LNCAP (cell line): ENCODE results near the gene BICRAL.

Source experiments
- CTCF ChIP-seq: fragments of 450-650 bp; IDR thresholded peaks from 2 replicates; pipeline ENCODE4 v1.5.1; 2017; ENCODE audit warnings: mild to moderate bottlenecking

Gene BICRAL

DNA sequence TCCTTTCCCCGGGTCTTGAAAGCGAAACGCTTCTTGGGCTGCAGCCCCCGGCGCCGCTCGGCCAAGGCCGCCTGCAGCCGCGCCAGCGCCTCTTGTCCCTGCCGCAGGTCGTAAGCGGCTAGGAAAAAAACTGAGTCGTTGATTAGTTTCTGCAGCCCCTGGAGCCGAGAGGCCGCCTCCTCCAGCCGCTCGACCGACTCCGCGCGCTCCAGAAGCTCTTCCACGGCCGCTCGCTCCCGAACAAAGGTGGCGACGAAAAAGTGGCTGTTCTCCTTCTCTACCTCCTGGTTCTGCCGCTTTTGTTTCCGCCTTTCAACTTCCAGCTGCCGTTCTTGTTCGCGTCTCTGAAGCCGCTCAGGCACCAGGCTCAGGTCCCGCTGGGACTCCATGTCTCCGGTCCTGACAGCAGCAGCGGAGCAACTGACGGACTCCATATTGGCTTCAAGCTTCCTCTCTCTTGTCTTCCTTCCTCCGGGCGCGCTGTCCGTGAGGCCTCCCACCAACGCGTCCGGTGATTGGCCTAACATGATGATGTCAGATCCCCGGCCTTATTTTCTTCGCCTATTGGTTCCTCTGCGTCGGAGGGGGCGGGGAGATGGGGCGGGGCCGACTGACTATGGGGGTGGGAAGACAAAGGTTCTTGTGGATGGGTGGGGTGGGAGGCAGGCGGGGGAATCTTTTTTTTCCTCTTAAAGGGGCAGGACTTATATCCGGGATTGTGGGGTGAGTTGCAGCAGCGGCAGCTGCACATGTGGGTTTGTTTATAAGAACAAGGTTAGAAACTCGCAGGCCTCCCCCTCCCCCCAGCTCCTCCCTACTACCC, 36.0 kb upstream of the BICRAL start, which contains the start of gene TBCC:
TBCC (minus strand) TSS at position 464 of the 823 bp plus-strand sequence; CDS start at position 434, 30 bp downstream.
- TF ChIP-seq CTCF = no peak

DNA sequence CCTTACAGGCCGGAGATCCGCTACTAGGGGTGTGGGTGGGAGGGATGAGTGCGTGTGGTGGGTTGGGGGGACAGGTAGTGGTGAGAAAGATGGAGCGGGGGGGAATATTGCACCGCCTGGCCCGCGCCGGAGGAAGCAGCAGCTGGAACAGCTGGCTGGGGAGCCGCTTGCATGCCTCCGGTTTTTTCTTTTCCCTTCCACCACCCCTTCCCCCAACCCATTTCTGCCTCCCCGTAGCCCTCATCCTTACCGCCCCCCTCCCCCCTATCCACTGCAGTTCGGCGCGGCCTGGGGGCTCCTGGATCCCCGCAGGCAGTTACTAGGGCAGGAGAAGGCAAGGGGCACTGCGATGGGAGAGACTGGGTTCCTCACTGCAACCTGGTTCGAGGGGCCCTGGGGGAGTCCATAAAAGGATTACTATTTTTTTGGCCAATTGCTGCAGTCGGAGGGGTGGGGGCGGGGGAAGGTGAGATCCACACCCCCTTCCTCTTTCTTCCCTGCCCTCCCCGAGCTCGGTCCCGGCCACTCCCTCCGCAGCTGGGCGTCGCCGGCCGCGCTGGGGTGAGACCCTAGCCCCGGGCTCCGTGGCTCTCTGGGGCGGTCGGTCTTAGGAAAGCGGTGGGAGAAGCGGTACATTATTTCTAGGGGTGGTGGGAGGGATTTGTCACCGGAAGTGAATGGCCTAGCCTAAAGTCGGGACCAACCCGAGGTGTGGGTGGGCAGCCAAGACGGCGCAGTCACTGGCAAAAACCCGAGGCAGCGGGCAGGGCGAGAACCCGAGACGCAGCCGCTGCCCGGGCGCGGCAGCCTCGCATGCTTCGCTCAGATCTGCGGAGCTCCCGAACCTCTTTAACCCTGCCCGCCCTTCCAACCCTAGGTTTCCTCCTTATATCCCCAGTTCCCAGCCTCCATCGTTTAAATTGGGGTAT, 35.1 kb upstream of the BICRAL start:
- TF ChIP-seq CTCF = no peak

DNA sequence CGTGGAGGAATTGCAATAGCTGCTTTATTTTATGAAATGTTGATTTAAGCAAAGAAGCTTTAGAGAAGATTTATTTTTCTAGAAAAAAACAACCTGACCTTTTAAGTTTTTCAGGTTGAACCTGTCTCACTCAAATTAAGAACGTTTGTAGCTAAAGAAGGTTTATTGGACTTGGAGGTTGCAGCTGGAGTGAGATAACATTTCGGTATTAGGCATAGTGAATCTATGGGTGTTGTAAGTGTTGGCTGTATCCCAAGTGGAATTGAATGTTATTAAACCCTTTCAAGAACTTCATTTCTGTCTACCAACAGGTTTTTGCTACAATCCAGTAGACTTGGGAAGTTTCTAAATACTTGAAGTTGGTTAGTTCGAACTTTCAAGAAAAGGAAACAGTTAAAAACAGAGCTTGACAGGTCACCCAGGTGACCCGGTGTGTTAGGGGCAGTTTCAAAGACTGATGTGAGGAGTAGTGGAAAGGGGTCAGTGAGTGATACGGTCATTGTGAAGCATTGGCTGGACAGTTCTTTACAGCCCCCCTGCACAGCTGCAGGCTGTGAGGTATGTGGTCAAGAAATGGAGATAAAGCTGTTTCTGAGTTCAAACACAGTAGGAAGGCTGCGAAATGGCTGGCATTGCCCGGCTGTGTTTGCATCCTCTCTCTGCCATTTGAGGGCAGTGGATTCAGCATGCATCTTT, 33.5 kb upstream of the BICRAL start:
- no peak for TF ChIP-seq CTCF

GRCh38 chr6:42751055-42751454, 30.8 kb upstream of the BICRAL start:
- no peak for TF ChIP-seq CTCF

- TF ChIP-seq CTCF = no peak
Observed at GRCh38 chr6:42754759-42755158, 27.1 kb upstream of the BICRAL start.

DNA sequence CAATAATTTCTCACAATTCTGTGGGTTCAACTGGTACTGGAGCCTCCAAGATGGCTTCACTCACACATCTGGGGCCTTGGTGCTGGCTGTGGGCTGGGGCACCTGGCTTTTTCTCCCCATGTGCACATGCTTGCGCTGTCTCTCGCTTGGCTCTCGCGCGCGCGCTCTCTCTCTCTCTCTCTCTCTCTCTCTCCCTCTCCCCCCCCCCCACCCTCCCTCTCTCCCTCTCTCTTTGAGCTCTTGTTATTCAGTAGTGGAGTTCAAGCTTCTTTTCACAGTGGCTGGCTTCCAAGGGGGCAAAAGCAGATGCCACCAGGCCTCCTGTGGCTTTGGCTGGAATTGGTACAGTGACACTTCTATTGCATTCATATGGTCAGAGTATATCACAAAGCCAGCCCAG, 25.1 kb upstream of the BICRAL start:
- no peak for TF ChIP-seq CTCF

DNA sequence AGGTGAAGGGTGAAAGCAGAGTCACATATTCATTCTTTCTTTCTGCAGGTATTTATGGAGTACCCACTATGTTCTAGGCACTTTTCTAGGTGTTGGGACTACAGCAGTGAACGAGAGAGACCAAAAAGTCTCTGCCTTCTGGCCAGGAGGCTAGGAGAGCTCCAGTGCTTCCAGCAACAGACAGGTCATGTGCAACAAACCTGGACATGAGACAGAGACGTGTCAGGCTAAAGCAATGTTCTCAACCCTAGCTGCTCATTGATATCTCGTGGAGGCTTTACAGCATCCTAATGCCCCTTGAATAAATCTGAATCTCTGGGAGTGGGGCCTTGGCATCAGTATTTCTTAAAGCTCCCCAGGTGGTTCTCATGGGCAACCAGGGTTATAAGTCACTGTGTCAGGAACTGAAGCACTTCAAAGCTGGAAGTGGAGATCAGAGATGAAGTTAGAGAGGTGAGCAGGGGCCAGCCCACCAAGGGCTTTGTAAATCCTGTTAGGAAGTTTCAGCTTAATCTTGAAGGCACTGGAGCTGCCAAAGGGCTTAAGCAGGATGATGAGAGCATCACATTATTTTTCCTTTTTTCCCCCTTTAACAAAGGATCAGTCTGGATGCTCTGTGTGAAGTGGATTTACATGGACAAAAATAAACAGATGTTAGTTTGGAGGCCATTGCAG, 23.0 kb upstream of the BICRAL start:
- TF ChIP-seq CTCF = no peak
